Measurements from ENCODE around the gene MACROD2. TPM values are rescaled to one million over a fixed set of nuclear protein-coding genes. Genes with fewer than 3 reads are reported as not detected.

MACROD2 gene
- total RNA-seq, 1 donor from 2014 or later: 2.4 TPM

- DNase-seq (ENCODE audit: low read depth) (no peak), FAIRE-seq (no peak)
- Histone ChIP-seq H3K27ac (ENCODE audit: low read depth, low read length) (no peak overlapping the region), H4K20me1 (ENCODE audit: insufficient read depth, low read length) (no peaks in the 10 kb centered on the region), H3K4me3 (ENCODE audit: insufficient read depth, low read depth, low read length) (no peak overlapping the region), H2AFZ (ENCODE audit: low read depth, low read length) (no peak overlapping the region), H3K4me2 (ENCODE audit: low read length) (no peak overlapping the region), H3K4me1 (ENCODE audit: insufficient read depth, low read length) (peaks cover 4% of the 10 kb centered on the region), H3K9me3 (ENCODE audit: insufficient read depth, low read depth, low read length) (no peaks in the 10 kb centered on the region), H3K27me3 (ENCODE audit: insufficient read depth, low read length) (no peaks in the 10 kb centered on the region), H3K36me3 (ENCODE audit: insufficient read depth, low read length) (no peaks in the 10 kb centered on the region), H3K79me2 (ENCODE audit: insufficient read depth, low read length) (no peaks in the 10 kb centered on the region), H3K9ac (ENCODE audit: low read length) (no peak overlapping the region)
- Mint-ChIP-seq H3K36me3 (ENCODE audit: low read depth, unreplicated experiment) (peaks cover 2% of the 10 kb centered on the region), H3K4me3 (ENCODE audit: unreplicated experiment) (no peak overlapping the region), H3K9me3 (ENCODE audit: unreplicated experiment) (no peaks in the 10 kb centered on the region), H3K27me3 (ENCODE audit: low read depth, unreplicated experiment) (no peaks in the 10 kb centered on the region), H3K27ac (ENCODE audit: unreplicated experiment) (no peak overlapping the region), H3K4me1 (ENCODE audit: low read depth, unreplicated experiment) (peaks cover 19% of the 10 kb centered on the region)
- TF ChIP-seq EZH2 (IDR thresholded peaks at IDR 0.05; ENCODE audit: insufficient read depth, low read length) (no peak), CTCF (IDR thresholded peaks at IDR 0.05; ENCODE audit: insufficient read depth, low read depth, low read length) (no peak)
These were observed 720.1 kb downstream of the MACROD2 start for GRCh38 chr20:14715400-14715799.

- H3K9me3 Mint-ChIP-seq (ENCODE audit: unreplicated experiment): no peaks in the 10 kb centered on the region
- H3K9me3 ChIP-seq (ENCODE audit: insufficient read depth, low read depth, low read length): no peaks in the 10 kb centered on the region
- no peak overlapping the region for H3K4me3 Mint-ChIP-seq (ENCODE audit: unreplicated experiment)
- no peak overlapping the region for H3K4me3 ChIP-seq (ENCODE audit: insufficient read depth, low read depth, low read length)
- H3K27ac Mint-ChIP-seq (ENCODE audit: unreplicated experiment): no peak overlapping the region
- no peak for DNase-seq (ENCODE audit: low read depth)
- H3K36me3 Mint-ChIP-seq (ENCODE audit: low read depth, unreplicated experiment): peaks cover 2% of the 10 kb centered on the region
- no peak overlapping the region for H3K27ac ChIP-seq (ENCODE audit: low read depth, low read length)
- no peak overlapping the region for H2AFZ ChIP-seq (ENCODE audit: low read depth, low read length)
- no peaks in the 10 kb centered on the region for H3K36me3 ChIP-seq (ENCODE audit: insufficient read depth, low read length)
- H3K27me3 ChIP-seq (ENCODE audit: insufficient read depth, low read length): no peaks in the 10 kb centered on the region
- no peaks in the 10 kb centered on the region for H3K79me2 ChIP-seq (ENCODE audit: insufficient read depth, low read length)
- H3K9ac ChIP-seq (ENCODE audit: low read length): no peak overlapping the region
- H3K27me3 Mint-ChIP-seq (ENCODE audit: low read depth, unreplicated experiment): no peaks in the 10 kb centered on the region
- no peak overlapping the region for H3K4me2 ChIP-seq (ENCODE audit: low read length)
- H3K4me1 Mint-ChIP-seq (ENCODE audit: low read depth, unreplicated experiment): peaks cover 19% of the 10 kb centered on the region
- no peaks in the 10 kb centered on the region for H4K20me1 ChIP-seq (ENCODE audit: insufficient read depth, low read length)
- H3K4me1 ChIP-seq (ENCODE audit: insufficient read depth, low read length): peaks cover 4% of the 10 kb centered on the region
- TF ChIP-seq CTCF (IDR thresholded peaks at IDR 0.05; ENCODE audit: insufficient read depth, low read depth, low read length): no peak
- TF ChIP-seq EZH2 (IDR thresholded peaks at IDR 0.05; ENCODE audit: insufficient read depth, low read length): no peak
- no peak for FAIRE-seq
These were observed 721.1 kb downstream of the MACROD2 start for GRCh38 chr20:14716351-14716801.

DNA sequence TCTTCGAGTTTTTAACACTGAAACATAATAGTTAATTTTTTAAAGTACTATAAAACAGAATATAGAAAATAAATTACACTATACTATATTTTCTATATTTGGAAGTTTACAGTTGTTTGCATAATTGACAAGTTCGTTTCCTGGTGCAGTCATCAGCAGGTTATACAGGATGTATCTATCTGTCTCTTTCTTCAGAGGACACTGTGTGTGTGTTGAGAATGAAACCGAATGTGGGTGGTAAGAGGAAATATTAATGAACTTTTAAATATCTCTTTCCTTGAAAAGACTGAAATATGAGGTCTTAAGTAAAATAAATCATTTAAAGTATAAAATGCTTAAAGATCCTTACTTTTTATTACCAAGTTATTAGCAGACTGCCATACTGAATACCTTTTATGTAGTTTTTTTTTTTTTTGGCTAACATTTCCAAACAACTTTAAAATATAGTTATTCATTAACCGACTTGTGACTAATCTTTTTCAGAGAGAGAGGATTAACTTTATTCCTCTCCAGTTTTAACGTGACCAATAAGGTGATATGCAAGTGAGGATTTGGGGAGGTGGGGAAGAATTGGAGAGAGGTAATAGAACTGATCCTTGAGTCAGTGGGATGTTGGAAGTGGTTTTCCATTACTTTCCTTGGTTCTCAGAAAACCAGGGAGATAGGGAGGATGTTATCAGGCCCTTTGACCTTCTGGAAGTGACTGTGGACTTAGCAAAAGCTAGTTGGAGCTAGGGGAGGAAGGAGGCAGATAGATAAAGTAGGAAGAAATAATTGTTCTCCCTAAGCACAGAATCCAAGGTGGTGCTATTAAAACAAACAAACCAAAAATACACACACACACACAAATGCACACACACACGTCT is 722.1 kb downstream of the MACROD2 start:
- no peak overlapping the region for H3K9ac ChIP-seq (ENCODE audit: low read length)
- H3K36me3 ChIP-seq (ENCODE audit: insufficient read depth, low read length): no peaks in the 10 kb centered on the region
- Mint-ChIP-seq H3K4me1 (ENCODE audit: low read depth, unreplicated experiment) (peaks cover 19% of the 10 kb centered on the region), H3K9me3 (ENCODE audit: unreplicated experiment) (no peaks in the 10 kb centered on the region), H3K27me3 (ENCODE audit: low read depth, unreplicated experiment) (no peaks in the 10 kb centered on the region), H3K36me3 (ENCODE audit: low read depth, unreplicated experiment) (peaks cover 2% of the 10 kb centered on the region), H3K4me3 (ENCODE audit: unreplicated experiment) (no peak overlapping the region), H3K27ac (ENCODE audit: unreplicated experiment) (no peak overlapping the region)
- H3K27me3 ChIP-seq (ENCODE audit: insufficient read depth, low read length): no peaks in the 10 kb centered on the region
- no peak overlapping the region for H3K27ac ChIP-seq (ENCODE audit: low read depth, low read length)
- H3K4me2 ChIP-seq (ENCODE audit: low read length): no peak overlapping the region
- no peak for FAIRE-seq
- no peak overlapping the region for H3K4me3 ChIP-seq (ENCODE audit: insufficient read depth, low read depth, low read length)
- no peaks in the 10 kb centered on the region for H4K20me1 ChIP-seq (ENCODE audit: insufficient read depth, low read length)
- no peaks in the 10 kb centered on the region for H3K9me3 ChIP-seq (ENCODE audit: insufficient read depth, low read depth, low read length)
- TF ChIP-seq EZH2 (IDR thresholded peaks at IDR 0.05; ENCODE audit: insufficient read depth, low read length) (no peak), CTCF (IDR thresholded peaks at IDR 0.05; ENCODE audit: insufficient read depth, low read depth, low read length) (no peak)
- DNase-seq (ENCODE audit: low read depth): no peak
- no peaks in the 10 kb centered on the region for H3K79me2 ChIP-seq (ENCODE audit: insufficient read depth, low read length)
- peaks cover 4% of the 10 kb centered on the region for H3K4me1 ChIP-seq (ENCODE audit: insufficient read depth, low read length)
- no peak overlapping the region for H2AFZ ChIP-seq (ENCODE audit: low read depth, low read length)
